Measurements from ENCODE around the gene RAD51B. TPM values are rescaled to one million over a fixed set of nuclear protein-coding genes. Genes with fewer than 3 reads are reported as not detected.

RAD51B gene
- total and polyA plus RNA-seq, 8 donors, result 10.8 to 18.3 (median 14.1) TPM

- ATAC-seq (no peak), DNase-seq (no peak)
- peaks cover 0 to 16% of the 10 kb centered on the region in 2 donors for H3K9me3 ChIP-seq
- intact Hi-C loops (cut with DNase I), result no loop called here
- no peak overlapping the region for H3K27ac ChIP-seq
- no peaks in the 10 kb centered on the region for H3K4me1 ChIP-seq
- no peaks in the 10 kb centered on the region for H3K36me3 ChIP-seq
- TF ChIP-seq, protein P1, sequence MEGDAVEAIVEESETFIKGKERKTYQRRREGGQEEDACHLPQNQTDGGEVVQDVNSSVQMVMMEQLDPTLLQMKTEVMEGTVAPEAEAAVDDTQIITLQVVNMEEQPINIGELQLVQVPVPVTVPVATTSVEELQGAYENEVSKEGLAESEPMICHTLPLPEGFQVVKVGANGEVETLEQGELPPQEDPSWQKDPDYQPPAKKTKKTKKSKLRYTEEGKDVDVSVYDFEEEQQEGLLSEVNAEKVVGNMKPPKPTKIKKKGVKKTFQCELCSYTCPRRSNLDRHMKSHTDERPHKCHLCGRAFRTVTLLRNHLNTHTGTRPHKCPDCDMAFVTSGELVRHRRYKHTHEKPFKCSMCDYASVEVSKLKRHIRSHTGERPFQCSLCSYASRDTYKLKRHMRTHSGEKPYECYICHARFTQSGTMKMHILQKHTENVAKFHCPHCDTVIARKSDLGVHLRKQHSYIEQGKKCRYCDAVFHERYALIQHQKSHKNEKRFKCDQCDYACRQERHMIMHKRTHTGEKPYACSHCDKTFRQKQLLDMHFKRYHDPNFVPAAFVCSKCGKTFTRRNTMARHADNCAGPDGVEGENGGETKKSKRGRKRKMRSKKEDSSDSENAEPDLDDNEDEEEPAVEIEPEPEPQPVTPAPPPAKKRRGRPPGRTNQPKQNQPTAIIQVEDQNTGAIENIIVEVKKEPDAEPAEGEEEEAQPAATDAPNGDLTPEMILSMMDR (IDR thresholded peaks at IDR 0.05), result no peak
- H3K27me3 ChIP-seq, result no peaks in the 10 kb centered on the region
- no peak overlapping the region for H3K4me3 ChIP-seq
Observed at GRCh38 chr14:68065322-68065721, 245.7 kb downstream of the RAD51B start.

- Histone ChIP-seq H3K27ac (no peak overlapping the region), H3K4me1 (peaks cover 0 to under 1% of the 10 kb centered on the region in 2 donors), H3K36me3 (no peaks in the 10 kb centered on the region), H3K27me3 (no peaks in the 10 kb centered on the region), H3K4me3 (no peak overlapping the region), H3K9me3 (peaks cover 0 to 23% of the 10 kb centered on the region in 2 donors)
- intact Hi-C loops (cut with DNase I), result no loop called here
- TF ChIP-seq, protein P1 (IDR thresholded peaks at IDR 0.05), result no peak
- ATAC-seq (no peak), DNase-seq (no peak)
Observed at GRCh38 chr14:68074765-68075381, 255.3 kb downstream of the RAD51B start.

GRCh38 chr14:68075382-68076029, 255.9 kb downstream of the RAD51B start:
- H3K36me3 ChIP-seq, result no peaks in the 10 kb centered on the region
- H3K27ac ChIP-seq, result no peak overlapping the region
- DNase-seq (no peak), ATAC-seq (no peak)
- peaks cover 0 to 4% of the 10 kb centered on the region in 2 donors for H3K4me1 ChIP-seq
- no peaks in the 10 kb centered on the region for H3K27me3 ChIP-seq
- H3K4me3 ChIP-seq, result no peak overlapping the region
- intact Hi-C loops (cut with DNase I), result no loop called here
- TF ChIP-seq, protein P1 (IDR thresholded peaks at IDR 0.05), result no peak
- peaks cover 0 to 19% of the 10 kb centered on the region in 2 donors for H3K9me3 ChIP-seq

DNA sequence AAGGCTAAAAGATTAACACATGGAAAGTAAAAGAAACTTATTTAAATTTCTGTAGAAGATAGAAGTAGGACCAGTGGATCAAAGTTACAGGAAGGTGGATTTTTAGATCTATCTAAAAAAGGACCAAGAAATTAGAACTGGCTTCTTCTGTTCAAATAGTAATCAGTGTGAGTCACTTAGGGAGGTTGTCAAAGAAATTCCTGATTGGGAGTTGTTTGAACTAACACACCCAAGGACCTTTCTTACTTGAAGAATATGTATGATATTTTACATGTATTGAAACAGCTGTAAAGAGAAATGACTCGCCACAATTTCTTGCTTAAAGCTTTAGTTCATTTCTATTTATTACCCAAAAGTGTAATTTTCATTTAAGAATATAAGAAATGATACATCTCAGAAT, 256.9 kb downstream of the RAD51B start:
- intact Hi-C loops (cut with DNase I), result no loop called here
- DNase-seq, result no peak
- H3K27ac ChIP-seq, result no peak overlapping the region

More for the DNA sequence above, 256.9 kb downstream of the RAD51B start:
- Histone ChIP-seq H3K27me3 (no peaks in the 10 kb centered on the region), H3K4me1 (peaks cover 5 to 6% of the 10 kb centered on the region in 2 donors), H3K36me3 (no peaks in the 10 kb centered on the region), H3K9me3 (peaks cover 0 to 14% of the 10 kb centered on the region in 2 donors), H3K4me3 (no peak overlapping the region)
- TF ChIP-seq, protein P1 (IDR thresholded peaks at IDR 0.05), result no peak
- ATAC-seq, result peak; percentile 59

Data from left lung (tissue), 10 donors.